IMR-90 (cell line): ENCODE measurements around the gene FAM210B. TPM values are rescaled to one million over a fixed set of nuclear protein-coding genes. Genes with fewer than 3 reads are reported as not detected.

Experiments
- ATAC-seq: fragments of 200-7000 bp; cut with Tn5 transposase; 2 replicates; pipeline ENCODE4 v1.9.1; 2020; ENCODE audit warnings: low read depth, mild to moderate bottlenecking, moderate library complexity
- BruUV-seq: library from RNA; stranded (reverse); fragments of 400-500 nt; replicated peaks from 2 replicates; lab custom pipeline; 2021; lab: Mats Ljungman, UMichigan
- CTCF ChIA-PET: fragments of 300-600 bp; formaldehyde crosslinking; extraction: SDS; loops from one replicate; lab custom pipeline; 2021; ENCODE audit warnings: antibody characterized with exemption; lab: Yijun Ruan, JAX
- POLR2A ChIA-PET: fragments of 300-600 bp; sonication (Branson Sonifier 250); formaldehyde crosslinking; loops from one replicate; lab custom pipeline; 2022; ENCODE audit warnings: antibody characterized with exemption; ENCODE audit not compliant: unreplicated experiment; lab: Charles Lee
- DNase-seq: peaks from one replicate; pipeline ENCODE4 v3.0.0; 2013
- H2AFZ ChIP-seq: replicated peaks from 2 replicates; pipeline ENCODE3; 2013; ENCODE audit warnings: low read length, mild to moderate bottlenecking; ENCODE audit not compliant: poor library complexity
- H2AK5ac ChIP-seq: 2 replicates; pipeline ENCODE4 v1.6.1; 2013; ENCODE audit warnings: low read depth, low read length, inconsistent platforms
- H2AK9ac ChIP-seq: replicated peaks from 2 replicates; pipeline ENCODE3; 2013; ENCODE audit warnings: mild to moderate bottlenecking, low read depth, low read length, moderate library complexity; ENCODE audit not compliant: poor library complexity
- H2BK120ac ChIP-seq: 2 replicates; pipeline ENCODE4 v1.6.1; 2013; ENCODE audit warnings: low read depth, low read length, inconsistent platforms
- H2BK15ac ChIP-seq: 3 replicates; pipeline ENCODE4 v1.6.1; 2013; ENCODE audit warnings: low read depth, low read length, inconsistent platforms
- H2BK20ac ChIP-seq: 2 replicates; pipeline ENCODE4 v1.6.1; 2013; ENCODE audit warnings: low read depth, mild to moderate bottlenecking, inconsistent platforms, low read length, moderate library complexity
- H2BK5ac ChIP-seq: 2 replicates; pipeline ENCODE4 v1.6.1; 2013; ENCODE audit warnings: mild to moderate bottlenecking, low read depth, low read length, inconsistent platforms; ENCODE audit not compliant: poor library complexity, severe bottlenecking
- H3K14ac ChIP-seq: replicated peaks from 2 replicates; pipeline ENCODE4 v1.6.1; 2013; ENCODE audit warnings: low read depth, low read length, inconsistent platforms
- H3K18ac ChIP-seq: 2 replicates; pipeline ENCODE4 v1.6.1; 2013; ENCODE audit warnings: low read depth, low read length, control low read depth
- H3K23ac ChIP-seq: 2 replicates; pipeline ENCODE4 v1.6.1; 2013; ENCODE audit warnings: low read depth, low read length, inconsistent platforms
- H3K27ac ChIP-seq: 2 replicates; pipeline ENCODE4 v1.5.1; 2013; ENCODE audit warnings: mild to moderate bottlenecking, control low read depth, low read length; ENCODE audit not compliant: insufficient read depth
- H3K27me3 ChIP-seq: 2 replicates; pipeline ENCODE4 v1.6.1; 2013; ENCODE audit warnings: low read length; ENCODE audit not compliant: control insufficient read depth, insufficient read depth
- H3K36me3 ChIP-seq: 2 replicates; pipeline ENCODE4 v1.6.1; 2013; ENCODE audit warnings: low read length, mixed read lengths; ENCODE audit not compliant: control insufficient read depth, insufficient read depth
- H3K4ac ChIP-seq: 2 replicates; pipeline ENCODE4 v1.6.1; 2013; ENCODE audit warnings: low read depth, low read length, inconsistent platforms
- H3K4me1 ChIP-seq: 2 replicates; pipeline ENCODE4 v1.6.1; 2013; ENCODE audit warnings: low read length, mixed read lengths; ENCODE audit not compliant: control insufficient read depth, insufficient read depth
- H3K4me2 ChIP-seq: 2 replicates; pipeline ENCODE4 v1.6.1; 2013; ENCODE audit warnings: low read depth, mild to moderate bottlenecking, control low read depth, low read length, moderate library complexity
- H3K4me3 ChIP-seq: 2 replicates; pipeline ENCODE4 v1.5.1; 2013; ENCODE audit warnings: low read depth, mild to moderate bottlenecking, control low read depth, low read length, moderate library complexity; ENCODE audit not compliant: insufficient read depth
- H3K56ac ChIP-seq: 2 replicates; pipeline ENCODE4 v1.6.1; 2013; ENCODE audit warnings: low read length, inconsistent platforms; ENCODE audit not compliant: insufficient read depth; ENCODE audit errors: extremely low read depth
- H3K79me1 ChIP-seq, 2 experiments: 2 replicates each; pipeline ENCODE4 v1.6.1; 2013; ENCODE audit warnings: low read length in 2 of 2, inconsistent platforms in 1 of 2, low read depth in 1 of 2
- H3K9ac ChIP-seq: 2 replicates; pipeline ENCODE4 v1.6.1; 2013; ENCODE audit warnings: low read depth, low read length, control low read depth
- H3K9me1 ChIP-seq: 2 replicates; pipeline ENCODE4 v1.6.1; 2013; ENCODE audit warnings: low read length, inconsistent platforms; ENCODE audit not compliant: insufficient read depth
- H3K9me3 ChIP-seq: 2 replicates; pipeline ENCODE4 v1.6.1; 2013; ENCODE audit warnings: low read length; ENCODE audit not compliant: control insufficient read depth, insufficient read depth
- H4K20me1 ChIP-seq: 2 replicates; pipeline ENCODE4 v1.6.1; 2013; ENCODE audit warnings: low read length, inconsistent platforms; ENCODE audit not compliant: insufficient read depth
- H4K5ac ChIP-seq: 2 replicates; pipeline ENCODE4 v1.6.1; 2013; ENCODE audit warnings: mild to moderate bottlenecking, low read depth, low read length, control low read depth
- H4K8ac ChIP-seq, 2 experiments: 2 replicates each; pipeline ENCODE4 v1.6.1; 2013; ENCODE audit warnings: low read depth in 2 of 2, low read length in 2 of 2, control low read depth in 1 of 2, inconsistent platforms in 1 of 2
- H4K91ac ChIP-seq: 2 replicates; pipeline ENCODE4 v1.6.1; 2013; ENCODE audit warnings: low read depth, low read length, inconsistent platforms; ENCODE audit not compliant: insufficient read depth
- BHLHE40 ChIP-seq: fragments of 150-350 bp; IDR thresholded peaks from 2 replicates; pipeline ENCODE4 v1.6.1; 2016; ENCODE audit warnings: mild to moderate bottlenecking, low read depth, low read length
- CEBPB ChIP-seq: IDR thresholded peaks from 2 replicates; pipeline ENCODE4 v1.6.1; 2012; ENCODE audit warnings: low read depth, low read length, improper control_type of control experiment
- CHD1 ChIP-seq: IDR thresholded peaks from 2 replicates; pipeline ENCODE4 v1.6.1; 2012; ENCODE audit warnings: low read depth, low read length, improper control_type of control experiment
- FOS ChIP-seq: fragments of 150-350 bp; IDR thresholded peaks from 2 replicates; pipeline ENCODE4 v1.6.1; 2016; ENCODE audit warnings: low read depth, low read length
- MAFK ChIP-seq: IDR thresholded peaks from 2 replicates; pipeline ENCODE4 v1.6.1; 2012; ENCODE audit warnings: low read depth, low read length, improper control_type of control experiment
- MAZ ChIP-seq: IDR thresholded peaks from 2 replicates; pipeline ENCODE4 v1.6.1; 2012; ENCODE audit warnings: low read depth, mild to moderate bottlenecking, low read length, improper control_type of control experiment, moderate library complexity, borderline replicate concordance
- MXI1 ChIP-seq: IDR thresholded peaks from 2 replicates; pipeline ENCODE4 v1.6.1; 2012; ENCODE audit warnings: low read depth, mild to moderate bottlenecking, low read length, moderate library complexity, borderline replicate concordance
- NFE2L2 ChIP-seq: fragments of 150-350 bp; IDR thresholded peaks from 2 replicates; pipeline ENCODE4 v1.6.1; 2016; ENCODE audit warnings: low read depth, mild to moderate bottlenecking, low read length
- POLR2A ChIP-seq: IDR thresholded peaks from 2 replicates; pipeline ENCODE4 v1.6.1; 2012; ENCODE audit warnings: mild to moderate bottlenecking, low read depth, low read length
- RAD21 ChIP-seq: IDR thresholded peaks from 2 replicates; pipeline ENCODE4 v1.6.1; 2012; ENCODE audit warnings: low read length, improper control_type of control experiment
- RCOR1 ChIP-seq: IDR thresholded peaks from 2 replicates; pipeline ENCODE4 v1.6.1; 2012; ENCODE audit warnings: mild to moderate bottlenecking, low read length, improper control_type of control experiment; ENCODE audit not compliant: insufficient replicate concordance
- RFX5 ChIP-seq: IDR thresholded peaks from 2 replicates; pipeline ENCODE4 v1.8.0; 2012; ENCODE audit warnings: low read depth, mild to moderate bottlenecking, low read length, moderate library complexity
- SMC3 ChIP-seq: fragments of 150-350 bp; IDR thresholded peaks from 2 replicates; pipeline ENCODE4 v1.6.1; 2016; ENCODE audit warnings: low read depth, mild to moderate bottlenecking, antibody characterized with exemption, low read length, moderate library complexity
- WGBS, 2 experiments: methylation state at CpG; one replicate each; pipeline versions ENCODE4 v1.1.5 to v1.1.7; 2013; ENCODE audit warnings: missing lambda C conversion rate in 2 of 2; ENCODE audit not compliant: insufficient read length in 1 of 2; ENCODE audit errors: extremely low coverage in 2 of 2; 5-methylcytosine and 5-hydroxymethylcytosine counted together
- dilution Hi-C: fragments of 300-500 bp; cut with HindIII; formaldehyde crosslinking; loops from one replicate; pipeline ENCODE4 v1.14.3; 2018; ENCODE audit warnings: low sequenced_read_pairs; ENCODE audit not compliant: unreplicated experiment
- in situ Hi-C: fragments of 300-500 bp; cut with MboI; formaldehyde crosslinking; loops from 3 replicates; pipeline ENCODE4 v1.14.3; 2019; ENCODE audit warnings: low sequenced_read_pairs, inconsistent platforms, mixed read lengths
- intact Hi-C: fragments of 100-400 bp; cut with micrococcal nuclease; formaldehyde crosslinking; loops from 2 replicates; pipeline ENCODE4 v1.10.0; 2022
- polyA plus RNA-seq, 3 experiments: library from polyadenylated mRNA; depleted of rRNA; stranded (reverse); fragments of >200 nt; gene quantifications; 2 replicates each; pipeline ENCODE4 v1.2.3, GENCODE V29; 2012; ENCODE audit warnings: low replicate concordance in 1 of 3
- total RNA-seq: library from RNA; depleted of rRNA; stranded (reverse); fragments of >200 nt; gene quantifications from 2 replicates; pipeline ENCODE4 v1.2.3, GENCODE V29; 2012
- TF ChIP-seq, protein P1 (sequence below): fragments of 150-350 bp; IDR thresholded peaks from 2 replicates; pipeline ENCODE4 v1.6.1; 2017; ENCODE audit warnings: mild to moderate bottlenecking, antibody characterized with exemption, low read length, low read depth
- TF ChIP-seq, protein P2 (sequence below): conservative IDR thresholded peaks from 2 replicates; pipeline ENCODE4 v1.5.1; 2012; ENCODE audit warnings: mild to moderate bottlenecking, low read depth, low read length, improper control_type of control experiment
- TF ChIP-seq, protein P3 (sequence below): fragments of 150-350 bp; IDR thresholded peaks from 2 replicates; pipeline ENCODE4 v1.6.1; 2016; ENCODE audit warnings: low read depth, mild to moderate bottlenecking, low read length, moderate library complexity, borderline replicate concordance

The FAM210B gene
- total and polyA plus RNA-seq, 2 of the 4 experiments (the other 2 are of a cell fraction) = 29.5 to 45.0 TPM

DNA sequence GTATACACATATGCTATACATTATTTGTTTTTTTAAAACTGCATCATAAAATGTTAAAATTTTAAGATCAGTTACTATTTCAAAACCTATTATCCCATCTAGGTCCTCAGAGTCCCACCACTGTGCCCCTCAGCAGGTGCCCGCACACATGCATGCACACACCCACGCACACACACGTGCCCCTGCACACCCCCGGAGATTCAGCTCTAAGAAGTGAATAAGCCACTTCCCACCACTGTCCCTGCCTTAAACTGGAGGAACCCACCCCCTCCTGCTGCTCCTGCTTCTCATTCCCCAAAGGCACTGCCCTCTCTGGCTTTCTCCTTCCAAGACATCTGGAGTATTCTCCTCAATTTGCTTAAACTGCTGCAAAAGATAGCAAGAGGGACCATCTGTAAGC lies 5.4 kb upstream of the FAM210B start:
- Histone ChIP-seq H3K27ac (no peak overlapping the region), H4K91ac (no peak overlapping the region), H3K4ac (no peak overlapping the region), H2AK5ac (no peak overlapping the region), H2BK120ac (no peak overlapping the region), H2AFZ (no peak overlapping the region), H2BK15ac (no peak overlapping the region), H3K14ac (no peak overlapping the region), H2BK20ac (no peak overlapping the region), H3K9ac (no peak overlapping the region), H3K4me3 (no peak overlapping the region), H3K79me1 (no peaks in the 10 kb centered on the region), H4K20me1 (no peaks in the 10 kb centered on the region), H3K4me1 (peaks cover 2% of the 10 kb centered on the region; the same call in 1 of the 2 replicates), H2BK5ac (no peak overlapping the region), H3K9me3 (no peaks in the 10 kb centered on the region), H3K36me3 (no peaks in the 10 kb centered on the region), H3K18ac (no peak overlapping the region), H3K9me1 (no peaks in the 10 kb centered on the region), H2AK9ac (no peak overlapping the region), H3K4me2 (no peak overlapping the region), H4K8ac (no peak overlapping the region), H3K27me3 (no peaks in the 10 kb centered on the region), H4K5ac (no peak overlapping the region), H3K23ac (no peak overlapping the region; the same call in 1 of the 2 replicates), H3K56ac (no peak overlapping the region)
- no TSS peak for BruUV-seq
- DNase-seq = no peak
- TF ChIP-seq, protein P1, sequence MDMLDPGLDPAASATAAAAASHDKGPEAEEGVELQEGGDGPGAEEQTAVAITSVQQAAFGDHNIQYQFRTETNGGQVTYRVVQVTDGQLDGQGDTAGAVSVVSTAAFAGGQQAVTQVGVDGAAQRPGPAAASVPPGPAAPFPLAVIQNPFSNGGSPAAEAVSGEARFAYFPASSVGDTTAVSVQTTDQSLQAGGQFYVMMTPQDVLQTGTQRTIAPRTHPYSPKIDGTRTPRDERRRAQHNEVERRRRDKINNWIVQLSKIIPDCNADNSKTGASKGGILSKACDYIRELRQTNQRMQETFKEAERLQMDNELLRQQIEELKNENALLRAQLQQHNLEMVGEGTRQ = no peak
- TF ChIP-seq FOS (no peak), RCOR1 (no peak), CHD1 (no peak), RAD21 (no peak), MXI1 (no peak), BHLHE40 (no peak), MAFK (no peak), SMC3 (no peak), MAZ (no peak), POLR2A (no peak), RFX5 (no peak), NFE2L2 (no peak), CEBPB (no peak)
- TF ChIP-seq, protein P2, sequence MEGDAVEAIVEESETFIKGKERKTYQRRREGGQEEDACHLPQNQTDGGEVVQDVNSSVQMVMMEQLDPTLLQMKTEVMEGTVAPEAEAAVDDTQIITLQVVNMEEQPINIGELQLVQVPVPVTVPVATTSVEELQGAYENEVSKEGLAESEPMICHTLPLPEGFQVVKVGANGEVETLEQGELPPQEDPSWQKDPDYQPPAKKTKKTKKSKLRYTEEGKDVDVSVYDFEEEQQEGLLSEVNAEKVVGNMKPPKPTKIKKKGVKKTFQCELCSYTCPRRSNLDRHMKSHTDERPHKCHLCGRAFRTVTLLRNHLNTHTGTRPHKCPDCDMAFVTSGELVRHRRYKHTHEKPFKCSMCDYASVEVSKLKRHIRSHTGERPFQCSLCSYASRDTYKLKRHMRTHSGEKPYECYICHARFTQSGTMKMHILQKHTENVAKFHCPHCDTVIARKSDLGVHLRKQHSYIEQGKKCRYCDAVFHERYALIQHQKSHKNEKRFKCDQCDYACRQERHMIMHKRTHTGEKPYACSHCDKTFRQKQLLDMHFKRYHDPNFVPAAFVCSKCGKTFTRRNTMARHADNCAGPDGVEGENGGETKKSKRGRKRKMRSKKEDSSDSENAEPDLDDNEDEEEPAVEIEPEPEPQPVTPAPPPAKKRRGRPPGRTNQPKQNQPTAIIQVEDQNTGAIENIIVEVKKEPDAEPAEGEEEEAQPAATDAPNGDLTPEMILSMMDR = no peak
- TF ChIP-seq, protein P3, sequence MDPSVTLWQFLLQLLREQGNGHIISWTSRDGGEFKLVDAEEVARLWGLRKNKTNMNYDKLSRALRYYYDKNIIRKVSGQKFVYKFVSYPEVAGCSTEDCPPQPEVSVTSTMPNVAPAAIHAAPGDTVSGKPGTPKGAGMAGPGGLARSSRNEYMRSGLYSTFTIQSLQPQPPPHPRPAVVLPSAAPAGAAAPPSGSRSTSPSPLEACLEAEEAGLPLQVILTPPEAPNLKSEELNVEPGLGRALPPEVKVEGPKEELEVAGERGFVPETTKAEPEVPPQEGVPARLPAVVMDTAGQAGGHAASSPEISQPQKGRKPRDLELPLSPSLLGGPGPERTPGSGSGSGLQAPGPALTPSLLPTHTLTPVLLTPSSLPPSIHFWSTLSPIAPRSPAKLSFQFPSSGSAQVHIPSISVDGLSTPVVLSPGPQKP = no peak
- POLR2A ChIA-PET = no interaction called here
- intact Hi-C loops (no loop called here), dilution Hi-C loops (no loop called here), in situ Hi-C loops (loop anchor here (25.0 kb wide), 1 partner anchor 434 kb away; no protein-coding TSS in a partner anchor)
- 80% methylated on average over 1 of the region's 4 CpGs; no CpG with 5 or more reads in 1 of the 2 experiments for WGBS, 2 experiments
- ATAC-seq = no peak
- CTCF ChIA-PET = no interaction called here
